H9 (cell line): ENCODE results near the gene IL17A. TPM values are rescaled to one million over a fixed set of nuclear protein-coding genes. Genes with fewer than 3 reads are reported as not detected.

Experiments used
- DNase-seq: peaks from one replicate; pipeline ENCODE4 v3.0.0-alpha.2; 2017
- H2AFZ ChIP-seq: one replicate; pipeline ENCODE4 v1.6.1; 2013; ENCODE audit warnings: mild to moderate bottlenecking, low read length, control low read depth, moderate library complexity
- H2AK5ac ChIP-seq: 2 replicates; pipeline ENCODE4 v1.6.1; 2013; ENCODE audit warnings: low read length, control low read depth, mixed read lengths; ENCODE audit not compliant: insufficient read length
- H2BK120ac ChIP-seq: one replicate; pipeline ENCODE4 v1.6.1; 2013; ENCODE audit warnings: low read depth, mild to moderate bottlenecking, low read length, control low read depth, inconsistent platforms; ENCODE audit not compliant: poor library complexity, severe bottlenecking
- H2BK12ac ChIP-seq: 2 replicates; pipeline ENCODE4 v1.6.1; 2013; ENCODE audit warnings: low read length, control low read depth, mixed read lengths, low read depth; ENCODE audit not compliant: insufficient read length
- H2BK15ac ChIP-seq: 2 replicates; pipeline ENCODE4 v1.6.1; 2013; ENCODE audit warnings: low read depth, low read length, control low read depth
- H2BK20ac ChIP-seq: one replicate; pipeline ENCODE4 v1.6.1; 2013; ENCODE audit warnings: low read depth, mild to moderate bottlenecking, low read length, control low read depth, inconsistent platforms; ENCODE audit not compliant: poor library complexity, severe bottlenecking
- H2BK5ac ChIP-seq: 2 replicates; pipeline ENCODE4 v1.6.1; 2013; ENCODE audit warnings: low read length, control low read depth, mixed read lengths; ENCODE audit not compliant: insufficient read length
- H3K14ac ChIP-seq: 2 replicates; pipeline ENCODE4 v1.6.1; 2013; ENCODE audit warnings: low read length, control low read depth; ENCODE audit not compliant: insufficient read depth
- H3K18ac ChIP-seq: 2 replicates; pipeline ENCODE4 v1.6.1; 2013; ENCODE audit warnings: low read depth, mild to moderate bottlenecking, mixed read lengths, low read length, control low read depth; ENCODE audit not compliant: insufficient read length
- H3K23ac ChIP-seq: 2 replicates; pipeline ENCODE4 v1.6.1; 2013; ENCODE audit warnings: low read length, control low read depth, mixed read lengths, low read depth; ENCODE audit not compliant: insufficient read length
- H3K23me2 ChIP-seq: 2 replicates; pipeline ENCODE4 v1.6.1; 2013; ENCODE audit warnings: low read depth, mild to moderate bottlenecking, mixed read lengths, low read length, control low read depth; ENCODE audit not compliant: insufficient read length, poor library complexity, severe bottlenecking
- H3K27ac ChIP-seq: 2 replicates; pipeline ENCODE4 v1.5.1; 2013; ENCODE audit warnings: low read length, control low read depth, mixed read lengths, low read depth; ENCODE audit not compliant: insufficient read length
- H3K27me3 ChIP-seq: 2 replicates; pipeline ENCODE4 v1.6.1; 2013; ENCODE audit warnings: low read length, control low read depth, inconsistent platforms; ENCODE audit not compliant: insufficient read depth
- H3K4ac ChIP-seq: 2 replicates; pipeline ENCODE4 v1.6.1; 2013; ENCODE audit warnings: low read depth, mild to moderate bottlenecking, control low read depth, inconsistent platforms, low read length, moderate library complexity
- H3K4me1 ChIP-seq: 2 replicates; pipeline ENCODE4 v1.6.1; 2013; ENCODE audit warnings: low read length, control low read depth, inconsistent platforms; ENCODE audit not compliant: insufficient read depth
- H3K4me2 ChIP-seq: 2 replicates; pipeline ENCODE4 v1.6.1; 2013; ENCODE audit warnings: low read length, control low read depth, mixed read lengths; ENCODE audit not compliant: insufficient read length, insufficient read depth
- H3K56ac ChIP-seq: 2 replicates; pipeline ENCODE4 v1.6.1; 2013; ENCODE audit warnings: low read depth, mild to moderate bottlenecking, mixed read lengths, low read length, control low read depth; ENCODE audit not compliant: insufficient read length
- H3K79me1 ChIP-seq: 2 replicates; pipeline ENCODE4 v1.6.1; 2013; ENCODE audit warnings: low read depth, mild to moderate bottlenecking, moderate library complexity, low read length, control low read depth, inconsistent platforms; ENCODE audit not compliant: insufficient read depth, poor library complexity, severe bottlenecking
- H3K79me2 ChIP-seq: 2 replicates; pipeline ENCODE4 v1.6.1; 2013; ENCODE audit warnings: low read length, control low read depth, inconsistent platforms; ENCODE audit not compliant: insufficient read depth
- H3K9ac ChIP-seq: 2 replicates; pipeline ENCODE4 v1.6.1; 2013; ENCODE audit warnings: low read length, control low read depth, mixed read lengths; ENCODE audit not compliant: insufficient read length; ENCODE audit errors: extremely low read depth
- H3K9me3 ChIP-seq: one replicate; pipeline ENCODE4 v1.6.1; 2013; ENCODE audit warnings: low read depth, low read length, inconsistent platforms; ENCODE audit not compliant: control insufficient read depth
- H3T11ph ChIP-seq: one replicate; pipeline ENCODE4 v1.6.1; 2013; ENCODE audit warnings: mild to moderate bottlenecking, low read length, control low read depth, inconsistent platforms
- H4K20me1 ChIP-seq: one replicate; pipeline ENCODE4 v1.6.1; 2013; ENCODE audit not compliant: control insufficient read depth, insufficient read length, insufficient read depth
- H4K5ac ChIP-seq: 2 replicates; pipeline ENCODE4 v1.6.1; 2013; ENCODE audit warnings: low read depth, mild to moderate bottlenecking, mixed read lengths, low read length, control low read depth; ENCODE audit not compliant: insufficient read length
- H4K8ac ChIP-seq: replicated peaks from 2 replicates; pipeline ENCODE4 v1.6.1; 2013; ENCODE audit warnings: low read length, control low read depth, mixed read lengths, low read depth; ENCODE audit not compliant: insufficient read length
- H4K91ac ChIP-seq: 2 replicates; pipeline ENCODE4 v1.6.1; 2013; ENCODE audit warnings: low read depth, mild to moderate bottlenecking, moderate library complexity, mixed read lengths, low read length, control low read depth; ENCODE audit not compliant: insufficient read length
- H3K27ac Mint-ChIP-seq, 3 experiments: 2 replicates in 2 of 3; 3 replicates in 1 of 3; pipeline ENCODE4 v1.8.0; 2020 to 2021; ENCODE audit warnings: mixed read lengths in 3 of 3, mild to moderate bottlenecking in 1 of 3, moderate library complexity in 1 of 3
- H3K27me3 Mint-ChIP-seq: 2 replicates; pipeline ENCODE4 v1.8.0; 2021; ENCODE audit warnings: low read depth, mild to moderate bottlenecking, moderate library complexity, mixed read lengths
- H3K36me3 Mint-ChIP-seq, 3 experiments: 2 replicates in 2 of 3; 3 replicates in 1 of 3; pipeline ENCODE4 v1.8.0; 2020 to 2021; ENCODE audit warnings: low read depth in 3 of 3, mixed read lengths in 3 of 3; ENCODE audit not compliant: insufficient read depth in 1 of 3
- H3K4me1 Mint-ChIP-seq, 2 experiments: 2 replicates each; pipeline ENCODE4 v1.8.0; 2020; ENCODE audit warnings: mixed read lengths in 2 of 2
- H3K4me3 Mint-ChIP-seq, 2 experiments: 2 replicates in 1 of 2; 3 replicates in 1 of 2; pipeline ENCODE4 v1.8.0; 2020 to 2021; ENCODE audit warnings: mild to moderate bottlenecking in 2 of 2, mixed read lengths in 2 of 2, moderate library complexity in 1 of 2
- H3K9me3 Mint-ChIP-seq, 2 experiments: 2 replicates in 1 of 2; 3 replicates in 1 of 2; pipeline ENCODE4 v1.8.0; 2020; ENCODE audit warnings: mild to moderate bottlenecking in 2 of 2, mixed read lengths in 2 of 2, moderate library complexity in 1 of 2
- WGBS: extraction: QIAGEN DNeasy Blood & Tissue Kit; methylation state at CpG from one replicate; pipeline ENCODE4 v1.1.7; 2013; ENCODE audit warnings: missing lambda C conversion rate, low lambda C conversion rate, mixed read lengths; ENCODE audit not compliant: insufficient read length; ENCODE audit errors: extremely low coverage; 5-methylcytosine and 5-hydroxymethylcytosine counted together
- total RNA-seq: library from RNA; stranded (reverse); gene quantifications from 2 replicates; pipeline ENCODE4 v1.2.1, GENCODE V29; 2021
- TF ChIP-seq, protein P1 (sequence below): fragments of 200-600 bp; sonication (generic); conservative IDR thresholded peaks from 3 replicates; pipeline ENCODE4 v1.8.0; 2021; ENCODE audit warnings: antibody characterized with exemption, mild to moderate bottlenecking

IL17A gene
- total RNA-seq, 1 experiment from 2014 or later = not detected

DNA sequence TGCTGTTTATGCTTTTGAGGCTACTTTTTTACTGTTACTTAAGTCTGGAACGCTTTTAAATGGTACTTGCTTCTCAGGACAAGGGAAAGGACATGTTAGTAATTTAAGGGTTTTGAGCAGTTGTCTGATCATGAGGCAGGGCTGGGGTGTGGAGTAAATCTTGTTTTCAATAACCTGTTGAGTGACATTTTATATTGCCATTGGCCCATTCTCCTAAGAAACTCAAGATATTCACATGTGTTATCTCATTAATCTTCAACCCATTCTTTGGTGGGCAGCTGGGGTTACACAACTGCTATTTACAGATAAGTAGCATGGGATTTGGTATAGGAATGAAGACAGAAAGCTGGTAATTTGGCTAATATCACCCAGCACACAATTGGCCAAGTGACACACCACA is 44.6 kb upstream of the IL17A start:
- no peak overlapping the region for H2BK120ac ChIP-seq
- Mint-ChIP-seq H3K36me3 (no peaks in the 10 kb centered on the region), H3K4me3 (no peak overlapping the region), H3K27ac (no peak overlapping the region), H3K27me3 (peaks cover 3% of the 10 kb centered on the region), H3K4me1 (peaks cover 8 to 10% of the 10 kb centered on the region in 2 experiments), H3K9me3 (no peaks in the 10 kb centered on the region)
- H3K4me1 ChIP-seq = peaks cover 2% of the 10 kb centered on the region; the same call in 1 of the 2 replicates
- no peaks in the 10 kb centered on the region for H4K20me1 ChIP-seq
- H3K18ac ChIP-seq = no peak overlapping the region
- H4K5ac ChIP-seq = no peak overlapping the region
- no peaks in the 10 kb centered on the region for H3K9me3 ChIP-seq
- no peaks in the 10 kb centered on the region for H3K79me2 ChIP-seq
- no peak overlapping the region for H2AFZ ChIP-seq
- no peak overlapping the region for H2AK5ac ChIP-seq
- no peaks in the 10 kb centered on the region for H3K23me2 ChIP-seq
- no peak overlapping the region for H3K23ac ChIP-seq
- no peak for DNase-seq
- no peak overlapping the region for H3K56ac ChIP-seq
- H3K27ac ChIP-seq = no peak overlapping the region
- H3K27me3 ChIP-seq = no peaks in the 10 kb centered on the region
- no peak overlapping the region for H3K4me2 ChIP-seq
- no peaks in the 10 kb centered on the region for H3K79me1 ChIP-seq
- no CpG with 5 or more reads among the region's 1 CpG for WGBS
- no peak overlapping the region for H3K14ac ChIP-seq
- no peak overlapping the region for H3K4ac ChIP-seq
- H3K9ac ChIP-seq = no peak overlapping the region
- H2BK5ac ChIP-seq = no peak overlapping the region
- no peak overlapping the region for H4K91ac ChIP-seq
- H3T11ph ChIP-seq = no peak overlapping the region
- H2BK15ac ChIP-seq = no peak overlapping the region
- H4K8ac ChIP-seq = no peak overlapping the region
- H2BK20ac ChIP-seq = no peak overlapping the region
- TF ChIP-seq, protein P1, sequence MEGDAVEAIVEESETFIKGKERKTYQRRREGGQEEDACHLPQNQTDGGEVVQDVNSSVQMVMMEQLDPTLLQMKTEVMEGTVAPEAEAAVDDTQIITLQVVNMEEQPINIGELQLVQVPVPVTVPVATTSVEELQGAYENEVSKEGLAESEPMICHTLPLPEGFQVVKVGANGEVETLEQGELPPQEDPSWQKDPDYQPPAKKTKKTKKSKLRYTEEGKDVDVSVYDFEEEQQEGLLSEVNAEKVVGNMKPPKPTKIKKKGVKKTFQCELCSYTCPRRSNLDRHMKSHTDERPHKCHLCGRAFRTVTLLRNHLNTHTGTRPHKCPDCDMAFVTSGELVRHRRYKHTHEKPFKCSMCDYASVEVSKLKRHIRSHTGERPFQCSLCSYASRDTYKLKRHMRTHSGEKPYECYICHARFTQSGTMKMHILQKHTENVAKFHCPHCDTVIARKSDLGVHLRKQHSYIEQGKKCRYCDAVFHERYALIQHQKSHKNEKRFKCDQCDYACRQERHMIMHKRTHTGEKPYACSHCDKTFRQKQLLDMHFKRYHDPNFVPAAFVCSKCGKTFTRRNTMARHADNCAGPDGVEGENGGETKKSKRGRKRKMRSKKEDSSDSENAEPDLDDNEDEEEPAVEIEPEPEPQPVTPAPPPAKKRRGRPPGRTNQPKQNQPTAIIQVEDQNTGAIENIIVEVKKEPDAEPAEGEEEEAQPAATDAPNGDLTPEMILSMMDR = no peak
- no peak overlapping the region for H2BK12ac ChIP-seq
